HG03432 (cell line): ENCODE data around the gene SLC35E4.
"Not testable (repeated sequence)": the region's sequence is repeated elsewhere in the genome, so short reads cannot be mapped to it uniquely, and the experiment has no call there.

ENCODE experiments used
- ATAC-seq: cut with Tn5 transposase; IDR thresholded peaks from one replicate; pipeline ENCODE4 v1.9.1; 2021; ENCODE audit warnings: mild to moderate bottlenecking, moderate library complexity; ENCODE audit not compliant: unreplicated experiment

The SLC35E4 gene

GRCh38 chr22:30610299-30610698 is 25.3 kb upstream of the SLC35E4 start:
- no peak for ATAC-seq

GRCh38 chr22:30611197-30611596 is 24.4 kb upstream of the SLC35E4 start:
- no peak for ATAC-seq

- ATAC-seq, result no peak
Measured at GRCh38 chr22:30612789-30613188, 22.8 kb upstream of the SLC35E4 start.

DNA sequence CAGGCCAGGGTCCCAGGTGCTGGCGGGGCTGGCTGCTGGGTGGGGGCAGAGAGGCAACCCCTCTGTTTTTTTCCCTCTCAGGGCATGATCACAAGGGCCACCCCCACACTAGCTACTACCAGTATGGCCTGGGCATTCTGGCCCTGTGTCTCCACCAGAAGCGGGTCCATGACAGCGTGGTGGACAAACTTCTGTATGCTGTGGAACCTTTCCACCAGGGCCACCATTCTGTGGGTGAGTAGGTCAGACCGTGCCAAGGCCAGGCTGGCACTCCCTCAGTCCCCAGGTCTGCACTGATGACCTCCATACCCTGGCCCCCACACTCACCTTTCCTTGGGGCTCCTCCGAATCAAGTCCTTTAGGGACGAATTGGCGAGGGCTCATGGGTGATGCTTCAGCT is 21.3 kb upstream of the SLC35E4 start:
- no peak for ATAC-seq

- ATAC-seq, result no peak
Measured at GRCh38 chr22:30614879-30615278, 20.7 kb upstream of the SLC35E4 start.

DNA sequence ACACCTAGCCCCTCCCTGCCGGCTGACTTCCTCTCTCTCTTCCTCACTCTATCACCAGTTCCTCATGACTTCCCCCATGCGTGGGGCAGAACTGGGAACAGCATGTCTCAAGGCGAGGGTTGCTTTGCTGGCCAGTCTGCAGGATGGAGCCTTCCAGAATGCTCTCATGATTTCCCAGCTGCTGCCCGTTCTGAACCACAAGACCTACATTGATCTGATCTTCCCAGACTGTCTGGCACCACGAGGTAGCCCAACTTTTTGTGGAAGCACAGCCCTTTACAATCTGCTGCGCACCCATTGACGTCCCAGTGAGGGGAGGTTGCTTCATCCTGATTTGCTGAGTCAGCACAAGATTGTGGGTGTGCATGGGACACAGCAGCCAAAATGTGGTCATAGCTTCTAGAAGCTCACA is 20.0 kb upstream of the SLC35E4 start:
- no peak for ATAC-seq

DNA sequence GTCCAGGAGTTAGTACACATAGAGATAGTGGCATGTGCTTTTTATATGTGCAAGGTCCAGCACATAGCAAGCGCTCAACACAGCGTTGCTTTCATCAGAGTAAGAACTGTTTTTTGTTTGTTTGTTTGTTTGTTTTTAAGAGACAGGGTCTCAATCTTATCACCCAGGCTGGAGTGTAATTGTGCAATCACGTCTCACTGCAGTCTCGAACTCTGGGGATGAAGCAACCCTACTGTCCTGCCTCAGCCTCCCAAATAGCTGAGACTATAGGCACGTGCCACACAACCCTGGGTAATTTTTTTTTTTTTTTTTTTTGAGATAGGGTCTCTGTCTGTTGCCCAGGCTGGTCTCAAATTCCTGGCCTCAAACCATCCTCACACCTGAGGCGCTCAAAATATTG is 17.8 kb upstream of the SLC35E4 start:
- ATAC-seq, result no peak

DNA sequence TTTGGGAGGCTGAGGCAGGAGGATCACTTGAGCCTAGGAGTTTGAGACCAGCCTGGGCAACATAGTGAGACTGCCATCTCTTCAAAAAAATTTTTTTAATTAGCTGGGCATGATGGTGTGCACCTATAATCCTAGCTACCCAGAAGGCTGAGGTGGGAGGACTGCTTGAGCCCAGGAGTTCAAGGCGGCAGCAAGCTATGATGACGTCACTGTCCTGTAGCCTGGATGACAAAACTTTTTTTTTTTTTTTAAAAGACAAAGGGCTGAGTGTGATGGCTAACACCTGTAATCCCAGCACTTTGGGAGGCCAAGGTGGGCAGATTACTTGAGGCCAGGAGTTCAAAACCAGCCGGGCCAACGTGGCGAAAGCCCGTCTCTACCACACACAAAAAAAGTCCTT is 15.7 kb upstream of the SLC35E4 start:
- ATAC-seq, result not testable (repeated sequence)

GRCh38 chr22:30626413-30626812 is 9.2 kb upstream of the SLC35E4 start:
- no peak for ATAC-seq

- no peak for ATAC-seq
Measured at GRCh38 chr22:30627471-30627870, 8.1 kb upstream of the SLC35E4 start.

DNA sequence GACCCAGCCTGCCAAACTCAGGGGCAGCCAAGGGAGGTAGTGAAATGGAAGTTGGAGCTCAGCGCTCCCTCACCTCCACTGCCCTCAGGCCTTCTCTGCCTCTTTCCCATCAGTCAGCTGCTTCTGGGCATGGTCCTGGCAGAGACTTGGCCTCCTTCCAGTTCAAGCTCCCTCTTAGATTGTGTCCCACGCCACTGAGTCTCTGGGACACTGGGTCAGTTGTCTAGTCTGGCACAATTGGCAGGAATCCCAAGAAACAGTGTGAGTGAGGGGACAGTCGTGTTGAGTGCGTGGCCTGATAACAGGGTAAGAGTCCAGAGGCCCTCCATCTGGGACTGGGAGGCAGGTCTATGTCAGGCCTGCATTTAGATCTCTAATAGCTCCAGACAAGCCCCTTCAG is 7.1 kb upstream of the SLC35E4 start:
- no peak for ATAC-seq

GRCh38 chr22:30631469-30631868 is 4.1 kb upstream of the SLC35E4 start:
- ATAC-seq, result not testable (repeated sequence)

DNA sequence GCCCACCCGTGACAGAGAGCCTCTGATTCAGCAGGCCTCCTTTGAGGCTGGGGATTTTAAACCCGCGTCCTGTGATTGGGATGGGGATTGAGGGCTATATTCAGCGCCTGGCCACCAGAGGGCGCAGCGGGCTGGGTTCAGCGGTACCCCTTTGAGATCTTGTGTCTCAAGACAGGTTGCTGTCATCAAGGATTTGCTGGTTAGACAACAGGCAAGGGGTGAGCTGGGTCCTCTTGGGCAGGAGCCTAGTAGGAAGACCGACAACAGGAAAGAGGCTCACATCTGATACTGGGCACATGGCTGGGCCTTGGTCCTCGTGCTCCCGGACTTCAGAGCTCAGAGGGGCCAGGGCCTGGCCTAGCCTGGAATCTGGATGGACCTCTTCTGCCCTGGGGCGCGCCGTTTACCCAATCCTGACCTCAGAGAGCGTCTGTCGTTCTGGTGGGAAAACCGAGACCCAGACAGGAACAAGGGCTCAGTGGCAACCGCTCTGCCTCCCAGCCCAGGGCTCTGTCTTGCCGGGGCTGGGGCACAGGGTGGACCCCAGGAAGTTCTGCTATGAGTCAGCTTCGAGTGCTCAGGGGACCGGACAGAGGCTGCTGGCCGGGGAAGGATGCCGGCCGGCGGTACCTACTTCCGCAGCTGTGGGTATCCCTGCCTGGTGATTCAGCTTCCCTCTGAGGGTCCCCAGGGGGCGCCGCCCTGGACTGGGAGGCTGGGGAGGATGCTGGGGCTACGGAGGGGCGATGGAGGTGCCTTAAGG is 929 bp upstream of the SLC35E4 start:
- peak; percentile 60 for ATAC-seq

- ATAC-seq, result no peak
Measured at GRCh38 chr22:30636226-30637077, 871 bp downstream of the SLC35E4 start.

DNA sequence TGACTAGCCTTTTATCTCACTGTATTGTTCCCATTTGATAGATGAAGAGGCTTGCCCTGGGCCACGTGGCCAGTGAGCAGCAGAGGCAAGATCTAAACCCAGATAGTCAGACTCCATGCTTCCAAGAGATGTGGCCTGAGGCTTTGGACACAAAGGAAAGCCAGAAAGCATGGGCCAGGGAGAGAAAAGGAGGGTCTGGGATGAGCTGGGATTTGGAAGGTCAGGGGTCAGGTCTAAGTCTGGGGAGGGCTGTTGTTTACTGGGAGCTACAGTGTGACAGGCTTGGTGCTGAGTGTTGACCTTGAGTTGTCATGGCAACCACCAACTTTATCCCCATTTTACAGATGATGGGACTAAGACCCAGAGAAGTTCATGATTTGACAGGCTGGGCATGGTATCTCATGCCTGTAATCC is 2.1 kb downstream of the SLC35E4 start:
- ATAC-seq, result no peak

GRCh38 chr22:30640361-30640760 is 4.8 kb downstream of the SLC35E4 start:
- ATAC-seq, result no peak

DNA sequence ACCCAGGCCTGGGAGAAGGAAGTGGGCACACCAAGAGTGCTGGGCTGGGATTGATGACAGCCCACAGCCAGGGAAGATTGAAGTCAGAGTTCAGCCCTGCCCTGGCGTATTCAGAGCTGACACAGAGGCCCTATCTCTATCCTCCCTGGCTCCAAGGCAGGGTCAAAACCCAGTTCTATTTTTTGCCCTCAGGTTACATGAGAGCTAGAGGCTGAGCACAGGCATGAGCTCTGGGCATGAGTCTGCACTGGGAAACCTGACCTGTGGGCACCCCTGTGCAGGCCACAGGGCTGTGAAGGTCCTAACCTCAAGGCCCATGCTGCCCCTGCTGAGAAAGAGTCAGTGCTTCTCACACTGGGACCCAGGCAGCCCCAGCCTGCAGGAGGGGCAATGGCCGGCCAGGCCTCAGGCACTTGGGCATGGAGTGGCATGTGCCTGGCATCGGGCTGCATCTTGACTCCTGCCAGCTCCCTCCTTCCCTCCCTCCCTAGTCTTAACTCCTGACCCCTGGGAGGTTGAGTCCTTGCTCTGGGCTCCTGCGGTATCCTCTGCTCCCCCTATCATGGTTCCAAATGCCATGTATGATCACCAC is 5.4 kb downstream of the SLC35E4 start:
- no peak for ATAC-seq

DNA sequence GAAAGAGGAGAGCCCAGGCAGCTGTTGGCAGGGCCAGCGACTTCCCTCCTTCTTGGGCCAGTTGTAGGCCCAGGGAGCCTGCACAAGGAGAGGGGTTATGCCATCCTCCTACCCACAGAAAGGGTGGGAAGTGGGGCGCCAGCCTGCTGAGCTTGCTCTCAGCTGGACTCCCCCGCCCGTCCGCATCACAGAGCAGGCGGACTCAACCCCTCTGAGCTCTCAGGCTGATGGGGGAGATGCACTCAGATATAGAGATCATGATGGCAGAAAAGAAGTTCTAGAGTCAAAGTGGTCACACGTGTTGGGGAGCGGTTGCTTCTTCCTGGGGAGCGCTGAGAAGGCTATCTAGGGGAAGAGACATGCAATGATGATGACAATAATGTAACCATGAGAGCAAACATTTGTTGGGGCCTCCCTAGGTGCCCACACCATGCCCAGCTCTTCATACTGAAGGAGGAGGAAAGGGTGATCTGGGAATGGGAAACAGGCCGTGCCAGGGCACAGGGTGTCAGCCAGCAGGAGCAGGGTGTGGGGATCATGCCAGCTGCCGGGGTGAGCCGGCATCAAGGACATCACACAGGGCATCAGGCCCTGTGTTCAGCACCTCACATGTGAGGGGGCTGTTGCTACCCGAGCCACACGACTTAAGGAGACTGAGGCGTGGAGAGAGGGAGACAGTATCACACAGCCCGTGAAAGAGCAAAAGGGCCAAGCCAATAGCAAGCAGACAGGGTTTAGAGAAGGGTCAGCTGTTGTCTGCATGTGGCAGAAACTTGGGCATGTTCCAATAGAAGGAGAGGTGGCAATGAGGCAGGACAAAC is 7.7 kb downstream of the SLC35E4 start:
- no peak for ATAC-seq

DNA sequence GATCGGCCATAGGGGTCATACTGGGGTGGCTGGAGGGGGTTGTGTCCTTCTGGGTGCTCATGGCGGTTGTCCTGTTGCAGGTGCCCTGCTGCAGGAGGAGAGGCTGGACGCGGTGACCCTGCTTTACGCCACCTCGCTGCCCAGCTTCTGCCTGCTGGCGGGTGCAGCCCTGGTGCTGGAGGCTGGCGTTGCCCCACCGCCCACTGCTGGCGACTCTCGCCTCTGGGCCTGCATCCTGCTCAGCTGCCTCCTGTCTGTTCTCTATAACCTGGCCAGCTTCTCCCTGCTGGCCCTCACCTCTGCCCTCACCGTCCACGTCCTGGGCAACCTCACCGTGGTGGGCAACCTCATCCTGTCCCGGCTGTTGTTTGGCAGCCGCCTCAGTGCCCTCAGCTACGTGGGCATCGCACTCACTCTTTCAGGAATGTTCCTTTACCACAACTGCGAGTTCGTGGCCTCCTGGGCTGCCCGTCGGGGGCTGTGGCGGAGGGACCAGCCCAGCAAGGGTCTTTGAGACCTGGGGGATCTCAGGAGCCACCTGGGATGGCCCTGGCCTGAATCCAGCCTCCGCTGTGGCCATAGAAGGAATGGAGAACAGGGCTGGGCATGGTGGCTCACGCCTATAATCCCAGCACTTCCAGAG is 11.1 kb downstream of the SLC35E4 start:
- ATAC-seq, result no peak

GRCh38 chr22:30647536-30647935 is 12.0 kb downstream of the SLC35E4 start:
- ATAC-seq, result no peak
